GM15510 (cell line): ENCODE measurements around the gene CLDN22.

Experiments
- POLR2A ChIP-seq: IDR thresholded peaks from 3 replicates; pipeline ENCODE4 v1.6.1; 2011; ENCODE audit warnings: borderline replicate concordance; ENCODE audit not compliant: insufficient read length; ENCODE audit errors: extremely low read depth

CLDN22 gene

DNA sequence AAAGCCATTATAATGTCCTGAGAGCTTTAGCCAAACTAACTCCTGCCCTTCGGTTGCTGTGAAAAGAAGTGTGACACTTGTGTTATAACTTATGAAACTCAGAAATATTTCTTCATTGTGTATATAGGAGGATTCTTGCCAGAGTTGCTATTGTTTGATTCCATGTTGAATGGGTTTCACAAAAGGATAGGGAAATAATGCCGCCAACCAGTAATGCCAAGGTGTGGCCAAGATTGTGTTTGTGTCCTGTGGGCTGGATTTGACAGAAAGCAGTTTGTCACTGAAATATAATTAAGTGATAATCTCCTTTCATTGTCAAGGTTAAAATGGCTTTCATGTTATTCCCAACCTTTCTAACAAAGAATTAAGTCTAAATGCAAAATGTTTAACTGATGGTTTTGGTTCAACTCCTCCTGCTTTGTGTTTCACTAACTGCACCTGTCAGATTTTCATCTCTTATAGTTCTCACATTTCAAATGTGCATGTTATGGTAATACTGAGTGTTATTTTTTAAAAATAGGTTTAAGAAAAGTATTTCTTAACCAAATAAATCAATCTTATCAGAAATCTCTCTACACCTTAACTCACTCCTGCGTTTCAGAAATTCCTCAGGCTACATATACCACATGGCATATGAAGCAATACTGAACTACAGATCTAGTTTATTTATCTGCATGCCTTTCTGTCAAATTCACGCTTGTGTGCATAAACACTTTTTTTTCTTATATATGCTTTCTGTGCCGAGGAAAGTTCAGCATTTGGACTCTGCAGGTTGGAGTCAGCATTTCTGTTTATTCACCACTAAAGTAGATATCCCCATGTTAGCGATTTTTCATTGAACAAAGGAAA is at the start of gene CLDN22:
TSS of gene CLDN22 (minus strand) at position 66 of the 849 bp plus-strand sequence. CDS start at position 8, 58 bp downstream.
- TF ChIP-seq POLR2A: no peak

DNA sequence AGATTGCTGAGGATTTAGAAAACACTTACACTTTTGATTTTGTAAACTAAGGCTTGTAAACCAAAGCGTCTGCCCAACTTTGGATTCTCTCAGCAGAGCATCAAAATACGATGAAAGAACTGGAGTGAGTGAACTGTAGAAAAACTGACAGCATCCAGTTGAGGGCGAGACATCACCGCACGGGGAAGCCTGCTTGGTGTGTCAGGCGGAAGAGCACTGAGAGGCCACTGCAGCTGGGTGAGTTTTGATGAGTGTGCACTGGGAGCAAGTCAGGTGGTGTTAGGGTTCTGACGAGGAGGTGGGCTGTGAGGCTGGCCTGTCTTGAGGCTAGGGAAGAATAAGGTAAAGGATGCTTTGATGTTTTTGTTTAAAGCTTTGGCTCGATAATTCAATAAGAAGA is 49.0 kb upstream of the CLDN22 start:
- no peak for TF ChIP-seq POLR2A

DNA sequence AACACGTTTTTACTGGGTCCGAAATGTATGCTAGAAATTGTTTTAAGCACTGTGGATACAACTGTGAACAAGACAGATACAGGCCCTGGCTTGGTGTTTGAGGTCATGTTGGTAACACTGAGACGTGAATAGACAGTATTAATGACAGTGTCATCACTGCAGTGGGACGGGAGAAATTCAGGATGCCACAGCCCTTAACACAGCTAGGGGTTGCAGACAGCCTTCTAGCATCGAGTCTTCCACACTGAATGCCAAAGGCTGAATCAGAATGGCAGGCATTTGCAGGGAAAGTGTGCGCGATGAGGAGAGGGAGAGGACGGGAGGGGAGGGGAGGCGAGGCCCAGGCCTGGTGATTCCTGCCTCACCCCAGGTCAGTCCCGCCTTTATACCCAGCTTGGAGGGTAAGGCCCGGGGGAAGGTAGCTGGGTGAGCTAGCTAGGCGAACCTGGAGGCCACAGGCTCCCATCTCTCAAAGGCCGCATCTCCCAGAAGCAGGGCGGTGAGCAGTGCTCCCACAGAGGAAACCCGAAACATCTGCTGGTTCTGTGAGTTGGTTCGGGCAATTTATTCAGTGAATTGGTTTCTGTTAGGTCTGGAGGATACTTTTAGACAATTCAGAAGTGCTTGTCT is 46.2 kb upstream of the CLDN22 start:
- TF ChIP-seq POLR2A: no peak

DNA sequence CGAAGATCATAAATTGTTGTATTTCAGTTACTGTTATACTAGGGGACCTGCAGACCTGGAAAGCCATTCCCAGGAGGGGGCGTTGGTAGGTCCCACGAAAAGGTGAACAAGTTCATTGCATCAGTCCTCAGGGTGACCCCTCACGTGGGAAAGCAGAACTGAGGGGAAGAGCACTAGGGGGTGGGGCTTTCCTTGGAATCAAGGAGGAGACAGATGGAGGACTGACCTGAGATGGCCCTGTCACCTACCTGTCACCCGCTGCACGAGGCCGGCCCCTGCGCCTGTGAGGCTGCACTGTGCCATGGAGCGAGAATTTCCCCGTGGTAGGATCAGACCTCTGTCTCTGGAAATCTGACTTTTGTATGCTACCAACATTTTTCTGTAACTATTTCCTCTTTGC is 43.9 kb upstream of the CLDN22 start:
- TF ChIP-seq POLR2A: no peak

DNA sequence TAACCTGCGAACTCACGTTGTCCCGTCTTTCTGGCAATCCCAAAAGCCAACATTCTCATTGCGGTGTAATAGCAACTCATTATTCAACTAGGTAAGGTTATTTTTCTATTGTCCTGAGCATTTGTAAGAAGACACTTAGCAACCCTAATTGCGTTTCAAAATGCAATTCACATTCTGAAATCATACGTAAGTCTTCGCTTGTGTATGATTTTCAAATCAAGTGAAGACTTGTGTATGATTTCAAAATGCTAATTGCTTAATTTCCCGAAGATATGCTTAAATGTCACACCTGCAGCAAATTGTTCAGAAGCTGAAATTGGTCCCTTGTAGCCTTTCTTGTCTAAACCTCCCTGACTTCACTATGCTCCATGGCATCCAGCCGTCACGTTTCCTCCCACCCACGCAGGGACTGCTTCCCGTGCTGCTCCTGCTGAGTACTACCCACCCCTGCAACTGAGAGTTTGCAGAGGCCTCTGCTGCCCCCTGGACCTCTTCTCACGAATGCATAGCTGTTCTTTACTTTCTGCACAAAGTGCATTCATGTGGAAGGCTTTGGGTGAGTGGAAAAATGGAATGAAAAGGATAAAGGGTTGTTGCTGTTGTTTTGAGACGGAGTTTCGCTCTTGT is 43.0 kb upstream of the CLDN22 start:
- TF ChIP-seq POLR2A: no peak

DNA sequence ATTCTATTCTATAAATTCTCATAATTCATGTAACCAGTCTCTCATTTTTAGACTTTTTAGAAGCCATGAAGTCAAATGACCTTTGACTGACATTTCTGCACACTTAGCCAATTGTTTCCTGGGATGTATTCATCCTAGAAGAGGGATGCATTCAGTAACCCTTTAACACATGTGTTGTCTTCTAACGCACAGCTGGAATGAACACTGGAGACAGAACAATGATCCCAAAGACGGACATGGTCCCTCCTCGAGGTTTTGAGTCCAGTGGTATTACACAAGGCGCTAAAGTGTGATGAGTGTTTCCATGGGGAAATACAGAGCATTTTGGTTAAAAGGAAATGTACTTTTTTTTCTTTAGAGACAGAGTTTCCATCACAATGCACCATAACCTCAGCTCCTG is 42.0 kb upstream of the CLDN22 start:
- TF ChIP-seq POLR2A: no peak

DNA sequence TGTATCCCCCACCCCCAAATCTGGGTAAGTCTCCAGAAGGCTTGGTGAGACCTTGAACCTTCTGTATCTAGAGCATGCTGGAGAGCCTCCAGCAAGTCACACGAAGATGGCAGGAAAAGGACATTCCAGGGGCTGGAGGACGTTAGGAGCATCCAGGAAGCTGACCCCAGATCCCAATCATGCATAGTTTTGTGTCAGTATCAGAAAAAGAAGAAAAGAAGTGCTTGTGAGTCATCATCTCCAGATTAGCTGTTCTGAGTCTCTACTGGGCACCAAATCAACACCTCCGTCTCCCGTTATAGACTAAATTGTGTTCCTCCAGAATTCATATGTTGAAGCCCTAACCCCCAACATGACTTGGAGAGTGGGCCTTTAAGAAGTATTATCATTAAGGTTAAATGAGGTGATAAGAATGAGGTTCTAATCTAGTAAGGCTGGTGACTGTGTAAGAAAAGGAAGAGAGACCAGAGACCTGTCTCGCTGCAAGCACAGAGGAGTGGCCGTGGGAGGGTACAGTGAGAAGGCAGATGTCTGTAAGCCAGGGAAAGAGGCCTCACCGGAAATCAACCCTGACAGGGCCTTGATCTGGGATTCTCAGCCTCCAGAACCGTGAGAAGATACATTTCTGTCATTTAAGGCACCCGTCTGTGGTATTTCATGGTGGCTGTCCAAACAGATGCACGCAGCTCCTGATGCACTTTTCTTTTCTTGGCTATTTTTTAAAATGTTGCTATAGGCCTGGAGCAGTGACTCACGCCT is 40.3 kb upstream of the CLDN22 start:
- TF ChIP-seq POLR2A: no peak

DNA sequence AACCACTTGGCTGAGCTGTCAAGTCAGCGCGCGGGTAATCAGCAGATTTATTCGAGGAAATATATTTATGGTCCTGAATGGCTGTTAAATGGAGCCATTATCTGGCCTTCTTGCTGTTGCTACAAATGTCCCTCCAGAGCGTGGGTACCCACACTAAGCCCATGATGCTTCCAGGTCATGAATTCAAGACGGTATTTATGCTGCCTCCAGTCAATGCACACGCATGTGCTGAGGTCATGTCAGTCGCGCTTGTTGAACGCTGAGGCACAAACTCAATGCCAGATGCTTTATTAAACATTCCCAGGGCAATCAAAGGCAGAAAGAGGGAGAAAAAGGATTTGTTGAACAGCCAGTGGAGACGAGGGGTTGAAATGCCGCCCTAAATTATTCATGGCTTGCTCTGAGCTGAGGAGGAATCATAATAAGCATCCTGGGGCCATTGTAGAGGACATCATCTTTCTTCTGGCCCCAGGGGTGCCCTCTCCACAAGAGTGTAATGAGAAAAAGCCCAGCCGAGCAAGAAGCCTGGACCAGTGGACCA is 38.2 kb upstream of the CLDN22 start:
- TF ChIP-seq POLR2A: no peak

DNA sequence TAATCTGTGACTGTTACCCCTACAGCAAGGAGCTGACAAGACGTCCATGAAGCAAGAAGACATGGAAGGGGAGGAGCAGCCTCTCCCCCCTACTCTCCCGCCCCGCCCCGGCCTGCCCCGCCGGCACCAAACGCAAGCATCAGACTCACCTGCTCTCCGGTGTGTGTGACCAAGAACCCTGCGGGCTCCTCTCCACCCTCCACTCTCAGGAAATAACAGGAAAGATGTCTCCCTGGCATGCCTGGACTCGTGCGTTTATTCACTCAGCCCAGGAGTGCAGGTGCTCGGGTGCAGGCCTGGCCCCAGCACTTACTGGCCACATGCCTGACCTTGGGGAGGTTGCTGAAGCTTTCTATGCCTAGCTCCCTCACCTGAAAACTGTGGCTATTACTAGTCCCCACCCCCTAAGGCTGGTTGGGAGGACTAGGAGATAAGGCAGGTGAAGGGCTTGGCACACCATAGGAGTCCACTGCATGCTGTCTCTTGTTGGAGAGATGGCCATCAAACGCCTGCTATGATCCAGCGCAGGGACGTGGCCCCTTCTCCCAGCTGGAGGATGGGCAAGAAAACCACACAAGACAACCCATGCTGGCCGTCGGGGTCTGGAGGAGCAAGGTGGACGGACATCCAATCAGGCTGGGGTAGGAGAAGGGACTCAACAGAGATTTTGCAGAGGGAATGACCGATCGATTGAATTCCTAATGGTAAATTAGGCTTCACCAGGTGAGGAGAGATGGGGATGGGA is 37.0 kb upstream of the CLDN22 start:
- TF ChIP-seq POLR2A: no peak

DNA sequence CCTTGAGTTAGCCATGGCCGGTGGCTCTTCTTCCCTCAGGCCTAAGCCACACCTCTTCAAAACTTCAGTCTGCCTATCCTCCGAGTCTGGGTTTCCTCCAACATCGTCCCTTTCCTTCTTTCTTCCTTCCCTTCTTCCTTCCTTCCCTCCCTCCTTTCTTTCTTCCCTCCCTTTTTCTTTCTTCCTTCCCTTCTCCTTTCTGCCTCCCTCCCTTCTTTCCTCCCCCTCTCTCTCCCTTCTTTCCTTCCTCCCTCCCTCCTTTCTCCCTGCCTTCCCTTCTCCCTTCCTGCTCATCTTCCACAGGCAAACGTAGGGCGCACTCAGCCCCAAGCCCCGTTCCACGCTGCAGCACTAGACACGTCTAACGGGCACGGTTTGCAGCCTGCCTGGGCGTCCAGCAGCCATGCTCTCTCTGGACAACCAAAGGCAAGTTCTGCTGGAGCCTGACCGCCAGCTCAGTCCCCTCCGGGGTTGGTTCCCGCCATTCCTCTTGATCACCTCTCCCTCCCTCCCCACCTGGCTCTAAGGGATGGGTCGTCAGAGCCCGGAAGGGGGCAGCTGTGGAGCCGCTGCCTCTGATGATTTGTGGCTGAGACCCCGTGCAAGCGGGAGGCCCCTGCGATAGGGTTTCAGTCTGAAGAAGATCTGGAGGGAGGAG is 36.2 kb upstream of the CLDN22 start:
- no peak for TF ChIP-seq POLR2A

DNA sequence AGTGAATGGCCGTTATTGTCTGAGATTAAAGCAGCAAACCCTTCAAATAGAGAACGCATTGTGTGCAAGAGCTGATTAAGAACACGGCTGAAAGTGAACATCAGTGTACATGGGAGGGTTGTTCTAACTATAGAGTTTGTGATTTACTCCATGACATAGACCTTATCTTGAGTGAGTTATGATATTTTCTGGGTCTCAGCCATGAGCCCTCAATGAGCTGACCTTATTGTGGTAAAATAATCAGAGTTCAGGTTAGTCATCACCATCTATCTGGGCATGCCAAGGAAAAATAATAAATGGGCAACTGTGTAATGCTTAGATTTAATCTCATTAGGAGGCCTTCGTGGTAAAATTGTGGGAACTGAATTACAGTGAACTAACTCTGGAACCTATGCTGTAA is 35.3 kb upstream of the CLDN22 start:
- no peak for TF ChIP-seq POLR2A

DNA sequence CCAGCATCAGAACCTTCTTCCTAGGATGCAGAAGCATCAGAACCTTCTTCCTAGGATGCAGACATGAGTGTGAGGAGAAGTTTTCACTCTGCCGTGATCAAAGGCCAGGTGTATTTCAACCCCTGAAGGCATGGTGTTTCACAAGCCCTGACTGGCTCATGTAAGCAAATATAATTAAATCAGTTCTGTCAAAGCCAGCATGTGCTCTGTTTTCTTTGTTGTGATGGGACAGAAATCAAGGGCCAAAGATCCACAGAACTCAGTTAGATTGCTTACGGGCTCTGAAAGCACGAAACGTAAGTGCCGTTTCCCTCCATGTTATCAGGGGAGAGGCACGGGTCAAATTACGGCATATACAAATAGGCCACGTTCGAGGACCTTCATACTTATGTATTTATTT is 34.1 kb upstream of the CLDN22 start:
- TF ChIP-seq POLR2A: no peak

DNA sequence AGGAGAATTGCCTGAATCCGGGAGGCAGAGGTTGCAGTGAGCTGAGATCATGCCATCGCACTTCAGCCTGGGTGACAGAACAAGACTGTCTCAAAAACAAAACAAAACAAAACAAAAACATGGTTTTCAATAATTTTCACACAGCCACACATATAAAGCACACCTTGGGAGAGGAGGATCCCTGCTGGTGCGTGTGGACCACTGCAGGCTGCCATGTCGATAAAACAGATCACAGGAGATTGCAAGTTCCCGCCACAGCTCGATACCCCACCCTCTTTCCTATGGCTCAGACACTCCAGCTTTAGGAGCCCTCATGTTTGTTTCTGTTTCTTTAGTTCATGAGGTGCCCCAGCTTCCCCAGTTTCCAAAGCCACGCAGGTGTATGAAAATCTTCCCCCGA is 33.5 kb upstream of the CLDN22 start:
- TF ChIP-seq POLR2A: no peak
